Activated CD8-positive, alpha-beta T cell treated with anti-CD3 and anti-CD28 coated beads for 36 hours (primary cell): ENCODE measurements around the gene ZBTB16. TPM values are rescaled to one million over a fixed set of nuclear protein-coding genes. Genes with fewer than 3 reads are reported as not detected.

Experiments
- ATAC-seq: fragments of 200-7000 bp; cut with Tn5 transposase; one replicate; pipeline ENCODE4 v1.10.0; 2021; ENCODE audit warnings: mild to moderate bottlenecking, moderate library complexity
- CTCF ChIA-PET: fragments of 350-600 bp; sonication (Branson Sonifier 250); formaldehyde crosslinking; loops from one replicate; lab custom pipeline; 2021; ENCODE audit warnings: antibody characterized with exemption; lab: Charles Lee
- POLR2A ChIA-PET: fragments of 350-600 bp; sonication (Branson Sonifier 250); formaldehyde crosslinking; loops from one replicate; lab custom pipeline; 2021; ENCODE audit warnings: antibody characterized with exemption; lab: Charles Lee
- DNase-seq: peaks from one replicate; pipeline ENCODE4 v3.0.0-alpha.2; 2020
- H3K27ac Mint-ChIP-seq: one replicate; pipeline ENCODE4 v1.8.0; 2021; ENCODE audit warnings: mild to moderate bottlenecking, mixed read lengths
- H3K27me3 Mint-ChIP-seq: one replicate; pipeline ENCODE4 v1.8.0; 2021; ENCODE audit warnings: mixed read lengths
- H3K36me3 Mint-ChIP-seq: one replicate; pipeline ENCODE4 v1.8.0; 2021; ENCODE audit warnings: low read depth, mixed read lengths
- H3K4me1 Mint-ChIP-seq: one replicate; pipeline ENCODE4 v1.8.0; 2021; ENCODE audit warnings: low read depth, mixed read lengths
- H3K4me3 Mint-ChIP-seq: one replicate; pipeline ENCODE4 v1.8.0; 2021; ENCODE audit warnings: mild to moderate bottlenecking, moderate library complexity, mixed read lengths
- H3K9me3 Mint-ChIP-seq: one replicate; pipeline ENCODE4 v1.8.0; 2021; ENCODE audit warnings: mixed read lengths
- CTCF ChIP-seq: fragments of 200-600 bp; IDR thresholded peaks from one replicate; pipeline ENCODE4 v1.8.0; 2022; ENCODE audit warnings: antibody characterized with exemption, mild to moderate bottlenecking
- intact Hi-C: fragments of 100-400 bp; cut with micrococcal nuclease; formaldehyde crosslinking; loops from one replicate; pipeline ENCODE4 v1.10.0; 2022
- total RNA-seq, 2 experiments: library from RNA; stranded (reverse); gene quantifications; one replicate each; pipeline ENCODE4 v1.2.3, GENCODE V29; 2021

ZBTB16 gene
- total RNA-seq, 2 experiments from 2014 or later, result 9.5 to 10.1 TPM

- intact Hi-C loops, result no loop called here
- Mint-ChIP-seq H3K27ac (no peak overlapping the region), H3K27me3 (no peaks in the 10 kb centered on the region), H3K4me1 (peaks cover 10% of the 10 kb centered on the region), H3K4me3 (no peak overlapping the region), H3K9me3 (no peaks in the 10 kb centered on the region), H3K36me3 (no peaks in the 10 kb centered on the region)
- no peak for TF ChIP-seq CTCF
- ATAC-seq (no peak), DNase-seq (no peak)
- ChIA-PET POLR2A (interaction anchor here (1.5 kb wide), 1 partner anchor 26 kb away, joined by 3 read pairs; no protein-coding TSS in a partner anchor), CTCF (interaction anchor here (1.0 to 1.2 kb wide), 2 partner anchors 33 to 119 kb away, joined by 3 to 4 read pairs; no protein-coding TSS in a partner anchor)
Observed at GRCh38 chr11:114141863-114142580, 82.5 kb downstream of the ZBTB16 start.

GRCh38 chr11:114142707-114143106, 83.2 kb downstream of the ZBTB16 start:
- Mint-ChIP-seq H3K9me3 (no peaks in the 10 kb centered on the region), H3K27ac (no peak overlapping the region), H3K4me3 (no peak overlapping the region), H3K4me1 (peaks cover 5% of the 10 kb centered on the region), H3K27me3 (no peaks in the 10 kb centered on the region), H3K36me3 (no peaks in the 10 kb centered on the region)
- intact Hi-C loops, result no loop called here
- POLR2A ChIA-PET, result interaction anchor here (1.5 kb wide), 1 partner anchor 26 kb away, joined by 3 read pairs; no protein-coding TSS in a partner anchor
- DNase-seq (no peak), ATAC-seq (no peak)
- no peak for TF ChIP-seq CTCF
- CTCF ChIA-PET, result interaction anchor here (1.0 to 1.2 kb wide), 2 partner anchors 34 to 118 kb away, joined by 3 to 4 read pairs; no protein-coding TSS in a partner anchor

GRCh38 chr11:114145166-114145775, 85.8 kb downstream of the ZBTB16 start:
- Mint-ChIP-seq H3K4me1 (peaks cover 2% of the 10 kb centered on the region), H3K36me3 (no peaks in the 10 kb centered on the region), H3K27ac (no peak overlapping the region), H3K4me3 (no peak overlapping the region), H3K9me3 (no peaks in the 10 kb centered on the region), H3K27me3 (no peaks in the 10 kb centered on the region)
- no peak for TF ChIP-seq CTCF
- intact Hi-C loops, result no loop called here
- no peak for DNase-seq
- ATAC-seq, result no peak
- ChIA-PET CTCF (interaction anchor here (0.7 to 1.6 kb wide), 3 partner anchors 10 to 117 kb away, joined by 3 read pairs; no protein-coding TSS in a partner anchor), POLR2A (interaction anchor here (0.6 to 1.4 kb wide), 3 partner anchors 13 to 956 kb away, joined by 3 to 4 read pairs (median 4); no protein-coding TSS in a partner anchor)

- intact Hi-C loops, result no loop called here
- no peak for TF ChIP-seq CTCF
- Mint-ChIP-seq H3K4me1 (peaks cover 5% of the 10 kb centered on the region), H3K27ac (no peak overlapping the region), H3K27me3 (no peaks in the 10 kb centered on the region), H3K4me3 (no peak overlapping the region), H3K36me3 (no peaks in the 10 kb centered on the region), H3K9me3 (no peaks in the 10 kb centered on the region)
- DNase-seq (no peak), ATAC-seq (no peak)
- CTCF ChIA-PET, result no interaction called here
- POLR2A ChIA-PET, result no interaction called here
Observed at GRCh38 chr11:114147375-114148012, 88.0 kb downstream of the ZBTB16 start.
